ENCODE data around the gene LYPD3. TPM values are rescaled to one million over a fixed set of nuclear protein-coding genes. Genes with fewer than 3 reads are reported as not detected.

The LYPD3 gene
- total and polyA plus RNA-seq, 7 donors: 0.12 to 0.26 TPM; not detected in 5

- ATAC-seq (no peak), DNase-seq (no peak)
- 88 to 92% (median 89%) methylated on average over 14 to 15 of the region's 15 CpGs for WGBS, 3 donors
- Histone ChIP-seq H3K4me3 (no peak overlapping the region), H3K27me3 (ENCODE audit: insufficient read depth in 3 of 3, low read length in 2 of 3) (no peaks in the 10 kb centered on the region), H3K4me1 (peaks cover 7% of the 10 kb centered on the region), H3K9me3 (no peaks in the 10 kb centered on the region), H3K27ac (no peak overlapping the region), H3K36me3 (ENCODE audit: insufficient read depth in 1 of 2, low read depth in 1 of 2) (no peaks in the 10 kb centered on the region)
- intact Hi-C loops (cut with DNase I): no loop called here
- no peak for TF ChIP-seq CTCF (IDR thresholded peaks at IDR 0.05)
Measured at GRCh38 chr19:43479226-43479625, 13.8 kb upstream of the LYPD3 start.

GRCh38 chr19:43478323-43478722 is 12.9 kb upstream of the LYPD3 start:
- H3K27ac ChIP-seq: no peak overlapping the region
- H3K36me3 ChIP-seq (ENCODE audit: insufficient read depth in 1 of 2, low read depth in 1 of 2): no peaks in the 10 kb centered on the region
- WGBS, 3 donors: 90 to 95% (median 93%) methylated on average over 3 of the region's 3 CpGs
- peaks cover 7% of the 10 kb centered on the region for H3K4me1 ChIP-seq
- intact Hi-C loops (cut with DNase I): no loop called here
- DNase-seq: no peak
- no peaks in the 10 kb centered on the region for H3K27me3 ChIP-seq (ENCODE audit: insufficient read depth in 3 of 3, low read length in 2 of 3)
- H3K9me3 ChIP-seq: no peaks in the 10 kb centered on the region
- no peak for ATAC-seq
- no peak overlapping the region for H3K4me3 ChIP-seq
- no peak for TF ChIP-seq CTCF (IDR thresholded peaks at IDR 0.05)

- intact Hi-C loops (cut with DNase I): no loop called here
- ATAC-seq: no peak
- no peak overlapping the region for H3K27ac ChIP-seq
Measured at GRCh38 chr19:43476606-43477005, 11.2 kb upstream of the LYPD3 start.

GRCh38 chr19:43474986-43475705 is 9.7 kb upstream of the LYPD3 start:
- H3K27ac ChIP-seq: peak overlapping the region; percentile 80
- H3K4me3 ChIP-seq: peak overlapping the region; percentile 61
- intact Hi-C loops (cut with DNase I): no loop called here
- DNase-seq (peak; percentile 94 to 96), ATAC-seq (peak; percentile 96 to 98 (median 98))
- H3K27me3 ChIP-seq (ENCODE audit: insufficient read depth in 3 of 3, low read length in 2 of 3): no peaks in the 10 kb centered on the region
- no peaks in the 10 kb centered on the region for H3K36me3 ChIP-seq (ENCODE audit: insufficient read depth in 1 of 2, low read depth in 1 of 2)
- WGBS, 3 donors: 3 to 6% (median 4%) methylated on average over 46 of the region's 46 CpGs
- H3K9me3 ChIP-seq: no peaks in the 10 kb centered on the region
- H3K4me1 ChIP-seq: peaks cover 7% of the 10 kb centered on the region
- TF ChIP-seq CTCF (IDR thresholded peaks at IDR 0.05): no peak

More at GRCh38 chr19:43476606-43477005, 11.2 kb upstream of the LYPD3 start:
- Histone ChIP-seq H3K36me3 (ENCODE audit: insufficient read depth in 1 of 2, low read depth in 1 of 2) (no peaks in the 10 kb centered on the region), H3K4me1 (peaks cover 7% of the 10 kb centered on the region), H3K9me3 (no peaks in the 10 kb centered on the region), H3K4me3 (no peak overlapping the region), H3K27me3 (ENCODE audit: insufficient read depth in 3 of 3, low read length in 2 of 3) (no peaks in the 10 kb centered on the region)
- no peak for DNase-seq
- no peak for TF ChIP-seq CTCF (IDR thresholded peaks at IDR 0.05)

- WGBS, 3 donors: 67 to 68% (median 67%) methylated on average over 4 of the region's 4 CpGs
- no peak for ATAC-seq
- H3K27ac ChIP-seq: peak overlapping the region; percentile 54
- H3K36me3 ChIP-seq (ENCODE audit: insufficient read depth in 1 of 2, low read depth in 1 of 2): no peaks in the 10 kb centered on the region
- DNase-seq: no peak
- no peaks in the 10 kb centered on the region for H3K9me3 ChIP-seq
- peaks cover 7% of the 10 kb centered on the region for H3K4me1 ChIP-seq
- peaks cover 0 to 2% (median 0%) of the 10 kb centered on the region in 3 donors for H3K27me3 ChIP-seq (ENCODE audit: insufficient read depth in 3 of 3, low read length in 2 of 3)
- peak overlapping the region; percentile 61 for H3K4me3 ChIP-seq
- TF ChIP-seq CTCF (IDR thresholded peaks at IDR 0.05): no peak
- intact Hi-C loops (cut with DNase I): no loop called here
Measured at GRCh38 chr19:43474487-43474886, 9.1 kb upstream of the LYPD3 start.
